SU-DHL-6 (cell line): ENCODE data around the gene FRMD4B.

Experiments
- H2AFZ ChIP-seq: fragments of 200-600 bp; sonication (generic); 2 replicates; pipeline ENCODE4 v1.6.1; 2014; ENCODE audit warnings: low read depth, mild to moderate bottlenecking, moderate library complexity, mixed read lengths, antibody characterized with exemption, low read length; ENCODE audit not compliant: severe bottlenecking
- H3F3A ChIP-seq: fragments of 200-600 bp; shearing (Covaris generic); 2 replicates; pipeline ENCODE4 v1.6.0; 2016; ENCODE audit warnings: antibody characterized with exemption, mild to moderate bottlenecking; ENCODE audit not compliant: insufficient read depth
- H3K27ac ChIP-seq: fragments of 200-600 bp; sonication (generic); 2 replicates; pipeline ENCODE4 v1.5.1; 2016; ENCODE audit warnings: low read depth, mild to moderate bottlenecking, low read length, moderate library complexity, mixed read lengths
- H3K27me3 ChIP-seq: fragments of 200-600 bp; sonication (generic), shearing (Covaris generic); 2 replicates; pipeline ENCODE4 v1.6.0; 2014; ENCODE audit warnings: mild to moderate bottlenecking, low read length
- H3K36me3 ChIP-seq: fragments of 200-600 bp; sonication (generic); 2 replicates; pipeline ENCODE4 v1.6.1; 2014; ENCODE audit warnings: mild to moderate bottlenecking, low read length, mixed read lengths
- H3K4me2 ChIP-seq: fragments of 300-600, 200-600 bp; shearing (Covaris generic), sonication (generic); 2 replicates; pipeline ENCODE4 v1.6.0; 2014; ENCODE audit warnings: low read length, low read depth, mild to moderate bottlenecking; ENCODE audit not compliant: poor library complexity, severe bottlenecking
- H3K4me3 ChIP-seq: fragments of 200-600 bp; sonication (generic); 2 replicates; pipeline ENCODE4 v1.5.1; 2014; ENCODE audit warnings: antibody characterized with exemption, low read length, mild to moderate bottlenecking, mixed read lengths; ENCODE audit not compliant: insufficient read depth, poor library complexity, severe bottlenecking
- H3K79me2 ChIP-seq: fragments of 200-600 bp; sonication (generic); 2 replicates; pipeline ENCODE4 v1.6.1; 2014; ENCODE audit warnings: mild to moderate bottlenecking, low read length, moderate library complexity; ENCODE audit not compliant: insufficient read depth
- H3K9ac ChIP-seq: fragments of 200-600 bp; sonication (generic); 2 replicates; pipeline ENCODE4 v1.7.0; 2014; ENCODE audit warnings: mild to moderate bottlenecking, low read length
- H3K9me2 ChIP-seq: fragments of 200-600 bp; sonication (generic); replicated peaks from 2 replicates; pipeline ENCODE4 v1.6.1; 2014; ENCODE audit warnings: low read length; ENCODE audit not compliant: insufficient read depth
- H3K9me3 ChIP-seq: fragments of 200-600 bp; sonication (generic); 2 replicates; pipeline ENCODE4 v1.6.1; 2014; ENCODE audit warnings: low read length, mixed read lengths; ENCODE audit not compliant: insufficient read depth
- H4K20me1 ChIP-seq: fragments of 200-600 bp; sonication (generic); 2 replicates; pipeline ENCODE4 v1.6.1; 2014; ENCODE audit warnings: low read depth, mild to moderate bottlenecking, antibody characterized with exemption, low read length, moderate library complexity, mixed read lengths
- CTCF ChIP-seq: fragments of 200-600 bp; sonication (generic); IDR thresholded peaks from one replicate; pipeline ENCODE4 v1.5.1; 2017; ENCODE audit warnings: antibody characterized with exemption, mild to moderate bottlenecking, low read length, moderate library complexity; ENCODE audit not compliant: insufficient read depth, poor library complexity, severe bottlenecking
- EZH2phosphoT487 ChIP-seq: fragments of 200-600 bp; sonication (generic), shearing (Covaris generic); conservative IDR thresholded peaks from 2 replicates; pipeline ENCODE4 v1.6.1; 2018; ENCODE audit warnings: mild to moderate bottlenecking, antibody characterized with exemption, low read length, moderate library complexity, mixed read lengths

The FRMD4B gene

GRCh38 chr3:69182588-69183316, 203.1 kb downstream of the FRMD4B start:
- no peaks in the 10 kb centered on the region for H3K36me3 ChIP-seq
- no peak overlapping the region for H3K27ac ChIP-seq
- no peak for TF ChIP-seq CTCF
- no peak for TF ChIP-seq EZH2phosphoT487
- no peaks in the 10 kb centered on the region for H3K9me3 ChIP-seq
- H3K9ac ChIP-seq = no peak overlapping the region
- no peaks in the 10 kb centered on the region for H3F3A ChIP-seq
- no peaks in the 10 kb centered on the region for H4K20me1 ChIP-seq
- H3K9me2 ChIP-seq = no peaks in the 10 kb centered on the region
- H3K79me2 ChIP-seq = no peaks in the 10 kb centered on the region
- no peak overlapping the region for H3K4me2 ChIP-seq
- H3K4me3 ChIP-seq = no peak overlapping the region
- H3K27me3 ChIP-seq = no peaks in the 10 kb centered on the region
- H2AFZ ChIP-seq = no peak overlapping the region

- H3K27ac ChIP-seq = no peak overlapping the region
- no peak overlapping the region for H3K4me3 ChIP-seq
These were observed 204.2 kb downstream of the FRMD4B start for GRCh38 chr3:69181592-69182211.

GRCh38 chr3:69180869-69181591, 204.9 kb downstream of the FRMD4B start:
- no peaks in the 10 kb centered on the region for H3K9me3 ChIP-seq
- H3K27me3 ChIP-seq = no peaks in the 10 kb centered on the region
- no peak overlapping the region for H2AFZ ChIP-seq
- H3K4me3 ChIP-seq = no peak overlapping the region
- TF ChIP-seq EZH2phosphoT487 = no peak
- TF ChIP-seq CTCF = no peak
- H3K27ac ChIP-seq = no peak overlapping the region
- no peaks in the 10 kb centered on the region for H3K36me3 ChIP-seq
- no peak overlapping the region for H3K9ac ChIP-seq
- no peaks in the 10 kb centered on the region for H4K20me1 ChIP-seq
- no peaks in the 10 kb centered on the region for H3K9me2 ChIP-seq
- H3F3A ChIP-seq = no peaks in the 10 kb centered on the region
- no peak overlapping the region for H3K4me2 ChIP-seq
- no peaks in the 10 kb centered on the region for H3K79me2 ChIP-seq

More at GRCh38 chr3:69181592-69182211, 204.2 kb downstream of the FRMD4B start:
- H3K79me2 ChIP-seq = no peaks in the 10 kb centered on the region
- no peaks in the 10 kb centered on the region for H3F3A ChIP-seq
- H4K20me1 ChIP-seq = no peaks in the 10 kb centered on the region
- H3K36me3 ChIP-seq = no peaks in the 10 kb centered on the region
- no peak overlapping the region for H3K9ac ChIP-seq
- H3K9me2 ChIP-seq = no peaks in the 10 kb centered on the region
- TF ChIP-seq EZH2phosphoT487 = no peak
- no peak for TF ChIP-seq CTCF
- no peaks in the 10 kb centered on the region for H3K27me3 ChIP-seq
- no peak overlapping the region for H2AFZ ChIP-seq
- H3K4me2 ChIP-seq = no peak overlapping the region
- no peaks in the 10 kb centered on the region for H3K9me3 ChIP-seq
